Fibroblast of skin of right quadriceps (primary cell): ENCODE data around the gene EFHB.
"Not testable (repeated sequence)": the region's sequence is repeated elsewhere in the genome, so short reads cannot be mapped to it uniquely, and the experiment has no call there.

ENCODE experiments used
- DNase-seq: peaks from one replicate; pipeline ENCODE4 v3.0.0-alpha.2; 2013

The EFHB gene

GRCh38 chr3:19920401-19921080 lies 13.5 kb downstream of the EFHB start:
- no peak for DNase-seq

GRCh38 chr3:19917167-19917566 lies 16.9 kb downstream of the EFHB start:
- DNase-seq, result no peak

- no peak for DNase-seq
Measured at GRCh38 chr3:19911452-19911851, 22.6 kb downstream of the EFHB start.

- DNase-seq, result no peak
Measured at GRCh38 chr3:19907523-19907922, 26.5 kb downstream of the EFHB start.

- no peak for DNase-seq
Measured at GRCh38 chr3:19903649-19904048, 30.4 kb downstream of the EFHB start.

- DNase-seq, result peak; percentile 15
Measured at GRCh38 chr3:19901918-19902317, 32.1 kb downstream of the EFHB start.

- peak; percentile 17 for DNase-seq
Measured at GRCh38 chr3:19901337-19901736, 32.7 kb downstream of the EFHB start.

- not testable (repeated sequence) for DNase-seq
Measured at GRCh38 chr3:19899833-19900232, 34.2 kb downstream of the EFHB start.

- DNase-seq, result no peak
Measured at GRCh38 chr3:19899264-19899663, 34.8 kb downstream of the EFHB start.

- peak; percentile 28 for DNase-seq
Measured at GRCh38 chr3:19898721-19899120, 35.3 kb downstream of the EFHB start.

- peak; percentile 57 for DNase-seq
Measured at GRCh38 chr3:19891740-19892139, 42.3 kb downstream of the EFHB start.

GRCh38 chr3:19888428-19889152 lies 45.4 kb downstream of the EFHB start:
- DNase-seq, result no peak

GRCh38 chr3:19887122-19887521 lies 46.9 kb downstream of the EFHB start:
- not testable (repeated sequence) for DNase-seq

GRCh38 chr3:19886404-19886803 lies 47.6 kb downstream of the EFHB start:
- DNase-seq, result no peak

GRCh38 chr3:19885468-19885867 lies 48.5 kb downstream of the EFHB start:
- DNase-seq, result peak; percentile 43

GRCh38 chr3:19881852-19882251 lies 52.2 kb downstream of the EFHB start:
- DNase-seq, result no peak

GRCh38 chr3:19881036-19881435 lies 53.0 kb downstream of the EFHB start:
- DNase-seq, result no peak

- DNase-seq, result no peak
Measured at GRCh38 chr3:19877656-19878055, 56.4 kb downstream of the EFHB start.

GRCh38 chr3:19866751-19867347 lies 67.2 kb downstream of the EFHB start:
- DNase-seq, result peak; percentile 48

GRCh38 chr3:19855318-19855717 lies 78.7 kb downstream of the EFHB start:
- not testable (repeated sequence) for DNase-seq

GRCh38 chr3:19846609-19847008 lies 87.4 kb downstream of the EFHB start:
- not testable (repeated sequence) for DNase-seq
